Stimulated activated CD8-positive, alpha-beta memory T cell treated with anti-CD3 and anti-CD28 coated beads, Interleukin-4, amount 100 ng/mL, for 48 hours (primary cell): ENCODE measurements around the gene VAPB.

Source experiments
- DNase-seq: peaks from one replicate; pipeline ENCODE4 v3.0.0-alpha.2; 2020

VAPB gene

GRCh38 chr20:58466095-58466708, 77.2 kb downstream of the VAPB start:
- no peak for DNase-seq

- DNase-seq, result no peak
Observed at GRCh38 chr20:58466729-58467571, 77.9 kb downstream of the VAPB start.

DNA sequence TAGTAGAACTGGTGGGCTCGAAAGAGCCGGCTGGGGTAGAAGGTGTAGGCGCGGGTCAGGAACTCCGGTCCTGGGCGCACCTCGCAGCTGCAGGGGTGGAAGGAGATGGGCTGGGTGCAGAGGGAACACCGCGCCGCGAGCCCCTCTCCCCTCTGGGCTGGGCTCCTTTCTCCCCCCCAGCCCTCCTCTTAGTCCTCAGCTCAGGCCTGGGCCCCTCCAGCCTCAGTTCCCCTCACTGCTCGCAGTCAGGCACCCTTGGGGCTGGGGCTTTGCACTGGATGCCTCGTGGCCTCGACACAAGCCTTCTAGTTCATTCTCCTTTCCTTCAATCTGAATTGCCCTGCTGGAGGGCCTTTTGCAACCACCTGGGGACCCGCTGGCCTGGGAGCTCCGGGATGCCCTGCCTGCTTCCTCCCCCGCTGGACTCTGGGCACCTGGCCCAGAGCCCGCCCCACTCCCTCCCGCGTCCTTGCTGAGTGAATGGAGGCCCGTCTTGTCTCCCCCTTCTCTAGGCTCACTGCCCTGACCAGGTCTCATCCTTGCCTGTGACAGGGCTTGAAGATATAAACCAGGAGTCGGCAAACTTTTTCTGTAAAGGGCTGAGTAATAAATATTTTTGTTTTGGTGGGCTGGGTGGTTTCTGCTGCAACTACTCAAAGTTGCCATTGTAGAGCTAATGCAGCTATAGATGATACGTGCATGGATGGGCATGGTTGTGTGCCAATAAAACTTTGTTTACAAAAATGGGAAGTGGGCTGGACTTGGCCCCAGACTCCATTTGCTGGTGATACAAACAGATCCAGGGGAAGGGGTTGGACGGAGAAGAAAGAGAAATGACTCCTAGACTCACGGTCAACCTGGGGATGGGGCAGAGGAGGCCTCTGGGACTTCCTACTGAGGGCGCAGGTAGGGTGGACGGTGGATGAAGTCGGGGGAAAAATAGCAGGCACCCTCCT, 78.8 kb downstream of the VAPB start:
- DNase-seq, result no peak

DNA sequence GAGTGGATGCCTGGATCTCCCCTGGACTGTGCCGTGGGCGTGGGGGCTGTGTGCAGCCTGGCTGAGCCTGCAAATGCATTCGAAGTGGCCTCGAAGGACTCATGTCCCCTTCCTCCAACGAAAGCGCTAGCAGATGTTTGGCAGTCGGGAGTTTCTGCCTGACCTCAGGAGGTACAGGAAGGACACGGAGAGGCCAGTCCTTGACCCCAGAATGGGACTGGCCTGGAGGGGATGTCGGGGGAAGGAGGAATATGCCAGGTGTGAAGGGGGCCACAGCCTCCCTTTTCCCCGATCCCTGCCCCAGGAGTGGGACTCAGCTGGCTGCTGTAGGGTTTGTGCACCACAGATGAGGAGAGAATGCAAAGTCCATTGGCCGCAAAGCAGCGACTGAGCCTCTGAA, 80.6 kb downstream of the VAPB start:
- DNase-seq, result no peak

- no peak for DNase-seq
Observed at GRCh38 chr20:58470336-58471192, 81.5 kb downstream of the VAPB start.

- DNase-seq, result no peak
Observed at GRCh38 chr20:58471193-58472164, 82.5 kb downstream of the VAPB start.

- no peak for DNase-seq
Observed at GRCh38 chr20:58472273-58473018, 83.4 kb downstream of the VAPB start.

DNA sequence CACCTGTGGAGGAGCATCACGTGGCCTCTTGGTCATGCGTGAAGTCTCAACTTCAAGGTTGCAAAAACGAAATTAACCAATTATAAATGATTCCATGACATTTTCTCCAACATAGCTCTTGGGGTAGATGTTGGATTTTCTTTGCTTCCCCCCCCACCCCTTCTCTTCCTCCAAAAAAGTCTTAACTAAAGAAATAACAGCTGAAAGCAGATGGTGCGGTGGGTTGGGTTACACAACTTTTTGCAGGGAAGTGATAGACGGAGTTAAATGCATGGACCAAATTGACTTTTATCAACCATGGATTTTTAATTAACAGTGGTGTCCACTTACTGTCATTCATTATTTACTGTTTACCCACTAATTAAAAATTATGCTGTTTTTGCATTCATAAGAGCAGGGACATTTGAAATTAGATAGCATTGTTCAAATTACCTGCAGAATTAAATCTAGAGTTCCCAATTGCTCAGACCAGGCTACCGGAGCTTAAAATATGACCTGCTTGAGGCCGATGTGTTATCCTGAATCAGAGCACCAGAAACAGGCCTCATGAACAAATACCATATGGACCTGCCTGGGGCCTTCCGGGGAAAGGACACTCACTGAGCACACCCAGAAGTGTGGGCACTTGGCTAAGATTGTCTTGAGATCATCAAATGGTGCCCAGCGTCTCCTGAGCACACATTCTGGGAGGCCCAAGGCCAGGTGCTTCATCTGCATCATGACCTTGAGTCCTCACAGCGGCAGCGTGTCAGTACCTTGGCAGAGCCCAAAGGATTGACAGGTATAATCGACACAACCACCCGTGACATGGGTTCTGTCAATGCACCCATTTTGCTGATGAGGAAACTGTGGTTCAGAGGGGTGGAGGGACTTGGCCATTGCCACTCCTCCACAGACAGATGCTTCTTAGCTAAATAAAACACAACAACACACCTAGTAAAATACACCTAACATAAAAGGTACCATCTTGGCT, 84.7 kb downstream of the VAPB start:
- no peak for DNase-seq

DNA sequence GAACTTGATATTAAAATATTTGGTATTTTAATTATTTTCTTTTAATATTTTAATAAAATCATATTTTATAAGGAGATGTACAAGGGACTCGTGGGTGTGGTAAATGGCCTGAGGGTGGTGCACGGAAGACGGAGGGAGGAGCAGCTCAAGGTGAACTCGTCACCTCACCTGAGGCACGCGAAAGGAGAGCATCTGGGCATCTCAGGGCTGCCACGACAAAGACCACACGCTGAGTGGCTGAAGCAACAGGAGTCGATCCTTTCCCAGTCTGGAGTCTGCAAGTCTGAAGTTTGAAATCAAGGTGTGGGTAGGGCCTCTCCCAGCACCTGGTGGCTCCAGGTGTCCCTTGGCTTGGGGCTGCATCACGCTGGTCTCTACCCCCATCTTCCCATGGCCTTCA, 86.4 kb downstream of the VAPB start:
- no peak for DNase-seq

GRCh38 chr20:58478141-58478805, 89.2 kb downstream of the VAPB start:
- no peak for DNase-seq

DNA sequence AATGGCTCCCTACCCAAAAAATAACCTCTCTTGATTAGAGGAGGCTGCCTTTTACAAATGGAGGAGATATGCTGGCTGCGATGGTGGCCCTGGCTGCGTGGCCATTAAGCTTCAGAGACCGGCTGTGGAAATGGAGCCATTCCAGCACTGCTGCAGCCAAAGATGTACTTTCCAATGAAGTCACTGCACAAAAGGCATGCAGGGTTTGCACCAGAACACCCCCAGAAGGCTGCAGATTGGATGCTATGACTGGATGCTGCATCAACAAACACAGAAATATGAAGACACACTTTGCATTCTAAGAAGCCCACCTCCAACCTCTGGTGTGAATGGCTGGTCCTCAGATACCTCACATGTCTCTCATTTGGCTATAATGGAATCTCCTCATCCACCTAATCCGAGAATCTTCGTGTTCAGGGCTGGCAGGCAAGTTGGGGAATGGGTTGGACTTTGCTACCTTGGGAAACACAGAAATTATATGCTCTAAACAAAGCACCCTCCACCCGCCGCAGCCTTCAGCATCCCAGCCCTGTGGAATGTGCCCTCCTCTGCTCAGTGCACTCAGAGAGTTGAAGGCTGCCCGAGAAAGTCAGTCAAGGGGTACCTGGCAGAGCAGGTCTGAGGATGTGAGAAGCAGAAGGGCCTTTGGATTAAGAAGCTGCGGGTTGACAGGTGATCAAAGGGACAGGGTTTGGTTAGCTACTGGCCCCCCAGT, 90.9 kb downstream of the VAPB start:
- DNase-seq, result no peak

DNA sequence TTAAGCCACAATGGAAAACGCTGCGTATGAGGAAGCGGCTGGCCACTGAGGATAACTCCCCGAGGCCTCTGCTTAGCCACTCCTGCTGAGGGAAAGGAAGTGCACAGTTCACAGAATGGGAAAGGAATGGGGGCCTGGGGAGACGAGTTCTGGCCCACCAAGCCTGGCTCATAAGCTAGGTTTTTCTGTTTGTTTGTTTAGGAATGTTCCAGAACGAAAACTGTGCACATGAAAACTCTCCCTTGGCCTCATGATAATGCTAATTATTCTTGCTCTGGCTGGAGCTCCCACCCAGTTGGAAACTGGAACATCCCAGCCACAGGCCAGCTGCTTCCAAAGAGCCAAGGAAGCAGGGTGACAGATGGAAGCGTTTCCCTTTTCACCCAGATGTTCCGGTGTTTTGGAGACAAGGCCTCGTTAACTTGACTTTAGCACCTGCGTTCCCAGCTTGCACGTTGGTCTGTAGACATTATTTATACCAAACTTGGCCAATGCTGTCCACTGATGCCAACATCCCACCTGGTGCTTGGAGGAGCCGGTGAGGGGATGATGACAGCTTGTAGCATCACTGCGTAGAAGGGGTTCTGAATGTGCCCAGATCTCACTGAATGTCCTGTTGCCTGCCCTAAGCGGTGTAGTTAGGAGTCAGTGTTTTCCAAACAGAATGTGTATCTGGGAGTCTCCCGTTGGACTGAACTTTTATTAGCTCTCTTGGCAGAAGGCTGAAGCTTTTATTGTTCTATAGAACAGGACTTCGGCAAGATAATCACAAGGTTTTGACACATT, 91.7 kb downstream of the VAPB start:
- DNase-seq, result no peak

GRCh38 chr20:58481481-58482021, 92.5 kb downstream of the VAPB start:
- DNase-seq, result peak; percentile 85

GRCh38 chr20:58482416-58482815, 93.4 kb downstream of the VAPB start:
- DNase-seq, result no peak

GRCh38 chr20:58483051-58483450, 94.0 kb downstream of the VAPB start:
- no peak for DNase-seq

GRCh38 chr20:58483470-58483869, 94.4 kb downstream of the VAPB start:
- DNase-seq, result no peak

DNA sequence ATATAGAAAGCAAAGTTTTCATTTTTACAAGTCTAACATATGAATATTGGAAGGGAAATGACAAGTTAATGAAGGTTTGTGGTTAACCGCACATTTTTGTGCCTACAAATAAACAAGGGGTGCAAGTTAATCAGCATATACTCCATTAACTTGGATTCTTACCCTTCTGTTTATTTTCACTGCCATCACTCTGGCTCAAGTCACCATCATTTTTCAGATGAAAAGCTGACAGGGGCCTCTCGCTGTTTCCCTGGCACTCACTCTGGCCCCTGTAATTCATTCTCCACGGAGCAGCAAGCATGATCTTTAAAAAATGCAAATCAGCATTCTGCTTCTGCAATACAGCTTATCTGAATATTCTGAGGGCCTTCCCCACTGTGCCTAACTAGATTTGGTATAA, 96.4 kb downstream of the VAPB start:
- DNase-seq, result no peak
